Renal cortex interstitium (tissue), 11 donors: ENCODE measurements around the gene TCOF1. TPM values are rescaled to one million over a fixed set of nuclear protein-coding genes. Genes with fewer than 3 reads are reported as not detected.
A peak's percentile ranks its signal among the peaks of the same experiment; 100 is the strongest.

Source experiments
- DNase-seq, 11 donors: peaks; one replicate each; pipeline ENCODE4 v3.0.0-alpha.2; 2013; ENCODE audit warnings: low read depth in 9 of 11, low spot score in 4 of 11; ENCODE audit errors: extremely low read depth in 1 of 11
- polyA plus RNA-seq, 3 donors: library from polyadenylated mRNA; unstranded; fragments of 120-200 nt; gene quantifications; one replicate each; pipeline ENCODE4 v1.2.1, GENCODE V29; 2013; ENCODE audit not compliant: insufficient read length in 3 of 3

The TCOF1 gene
- polyA plus RNA-seq, 3 donors = 36.9 to 39.5 (median 39.3) TPM

DNA sequence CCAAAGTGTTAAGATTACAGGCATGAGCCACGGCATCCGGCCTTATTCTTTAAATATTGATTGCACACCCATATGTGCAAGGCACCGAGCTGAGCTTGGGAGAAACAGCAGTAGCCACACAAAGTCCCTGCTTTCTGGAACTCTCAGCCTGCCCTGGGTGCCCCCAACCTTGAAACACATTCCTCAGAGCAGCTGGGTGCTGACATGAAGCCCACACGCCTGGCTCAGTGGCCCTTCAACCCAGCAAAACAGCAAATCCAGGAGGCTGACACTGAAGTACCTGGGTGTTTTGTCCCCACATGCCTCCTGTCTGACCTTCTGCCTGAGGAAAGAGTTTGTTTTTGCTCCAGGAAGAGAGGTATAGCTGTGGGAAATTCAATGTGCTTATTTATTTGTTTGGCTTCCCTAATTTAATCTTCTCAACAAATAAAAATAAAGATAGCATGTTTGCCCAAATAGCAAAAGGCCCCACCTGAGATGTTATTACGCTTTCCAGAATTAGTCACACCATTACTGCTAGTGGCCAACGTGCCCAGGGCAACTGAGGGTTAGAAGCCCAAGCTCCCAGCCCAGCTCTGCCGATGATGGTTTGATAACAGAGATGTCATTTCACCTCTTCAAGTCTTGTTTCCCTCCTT lies 13.4 kb upstream of the TCOF1 start:
- DNase-seq = no peak

DNA sequence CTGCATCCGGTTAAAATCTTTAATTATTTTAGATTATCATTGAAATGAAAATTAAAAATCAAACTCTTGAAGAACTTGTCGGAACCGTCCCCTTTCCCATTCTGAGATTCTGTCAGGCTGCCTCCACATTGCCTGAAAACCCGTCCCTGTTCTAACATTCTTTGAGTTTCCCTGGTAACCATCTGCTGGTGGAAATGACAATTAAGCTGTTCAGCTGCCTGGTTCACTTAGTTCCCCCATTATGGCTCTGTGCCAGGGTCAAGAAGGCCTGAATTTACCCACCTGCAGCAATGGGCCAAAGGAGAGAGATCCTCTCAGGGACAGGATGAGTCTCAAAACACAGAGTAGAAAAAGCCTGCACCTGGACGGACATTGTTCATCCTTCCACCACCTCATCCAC lies 11.8 kb upstream of the TCOF1 start:
- DNase-seq = no peak

DNA sequence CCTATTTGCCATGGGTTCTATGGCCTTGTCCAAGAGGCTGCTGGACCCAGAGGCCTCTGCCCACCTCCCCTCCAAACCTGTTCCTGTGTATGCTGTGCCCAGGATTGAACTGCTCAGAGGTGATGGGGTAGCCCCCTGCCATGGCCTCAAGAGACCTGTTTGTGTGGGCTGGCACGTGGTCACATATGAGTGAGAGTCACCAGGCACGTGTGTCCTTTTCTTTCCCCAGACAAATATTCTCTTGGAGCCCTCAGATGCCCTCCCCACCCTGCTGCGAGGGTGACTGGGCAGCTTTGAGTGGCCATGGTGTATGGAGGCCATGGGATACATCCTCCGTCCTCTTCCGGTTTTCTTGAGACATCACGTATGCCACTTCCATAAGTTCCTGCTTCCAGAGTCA lies 10.9 kb upstream of the TCOF1 start:
- DNase-seq = no peak

DNA sequence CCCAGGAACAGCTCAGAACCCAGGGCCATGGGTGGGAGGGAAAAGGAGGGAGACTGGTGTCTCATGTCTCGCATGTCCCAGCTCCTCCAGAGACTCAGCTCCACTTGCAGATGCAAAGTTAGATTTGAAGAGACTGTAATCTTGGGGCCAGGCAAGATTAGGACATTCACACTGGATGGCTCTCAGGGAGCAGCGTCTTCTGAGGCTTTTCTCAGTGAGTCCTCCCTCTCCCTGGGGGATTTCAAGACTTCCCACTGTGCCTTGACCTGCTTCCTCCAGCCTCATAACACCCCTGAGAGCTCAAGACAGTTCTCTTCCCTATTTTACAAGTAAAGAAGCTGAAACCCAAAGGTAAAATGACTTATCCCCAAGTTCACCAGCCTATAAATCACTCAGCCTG lies 10.5 kb upstream of the TCOF1 start:
- no peak for DNase-seq

DNA sequence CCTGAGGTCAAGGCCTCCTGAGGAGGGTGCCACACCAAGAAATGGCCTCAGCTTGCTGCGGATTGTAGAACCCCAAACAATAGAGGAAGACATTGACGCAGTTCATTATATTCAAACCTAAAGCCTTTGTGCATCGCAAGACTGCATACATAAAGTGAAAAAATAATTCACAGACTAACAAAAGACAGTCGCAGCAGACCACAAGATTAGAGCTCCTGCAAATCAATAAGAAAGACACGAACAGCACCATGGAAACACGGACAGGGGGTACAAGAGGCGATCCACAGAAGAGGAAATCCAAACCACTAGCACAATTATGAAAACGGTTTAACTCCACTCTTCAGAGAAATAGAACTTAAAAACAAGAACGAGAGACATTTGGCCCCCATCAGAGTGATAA lies 10.0 kb upstream of the TCOF1 start:
- DNase-seq = no peak

DNA sequence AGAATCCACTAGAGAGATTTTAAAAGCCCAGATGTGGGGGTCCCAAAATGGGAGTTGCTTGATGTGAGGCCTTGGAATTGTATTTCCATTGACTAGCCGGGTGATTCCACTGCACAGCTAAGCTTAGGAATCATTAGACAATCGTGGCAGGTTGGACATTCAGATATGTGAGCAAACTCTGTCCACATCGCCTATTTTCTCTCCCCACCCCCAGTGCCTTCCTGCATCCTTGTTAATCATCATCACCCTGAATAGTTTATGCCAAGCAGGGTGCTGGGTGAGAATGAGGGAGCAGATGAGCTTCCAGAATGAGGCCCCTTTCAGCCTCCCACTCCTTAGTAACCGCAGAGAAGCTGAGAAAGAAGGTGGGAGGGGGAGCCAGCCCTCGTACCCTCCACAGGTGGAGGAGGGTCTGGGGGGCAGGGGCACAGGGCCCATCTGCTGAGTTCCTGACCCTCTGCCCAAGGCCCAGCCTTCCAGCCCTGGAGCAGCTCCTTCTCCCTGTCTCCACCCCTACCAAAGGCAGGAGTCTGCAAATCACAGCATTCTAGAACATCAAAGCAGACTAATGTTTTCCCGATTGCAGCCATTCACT lies 7.7 kb upstream of the TCOF1 start:
- DNase-seq = no peak

DNA sequence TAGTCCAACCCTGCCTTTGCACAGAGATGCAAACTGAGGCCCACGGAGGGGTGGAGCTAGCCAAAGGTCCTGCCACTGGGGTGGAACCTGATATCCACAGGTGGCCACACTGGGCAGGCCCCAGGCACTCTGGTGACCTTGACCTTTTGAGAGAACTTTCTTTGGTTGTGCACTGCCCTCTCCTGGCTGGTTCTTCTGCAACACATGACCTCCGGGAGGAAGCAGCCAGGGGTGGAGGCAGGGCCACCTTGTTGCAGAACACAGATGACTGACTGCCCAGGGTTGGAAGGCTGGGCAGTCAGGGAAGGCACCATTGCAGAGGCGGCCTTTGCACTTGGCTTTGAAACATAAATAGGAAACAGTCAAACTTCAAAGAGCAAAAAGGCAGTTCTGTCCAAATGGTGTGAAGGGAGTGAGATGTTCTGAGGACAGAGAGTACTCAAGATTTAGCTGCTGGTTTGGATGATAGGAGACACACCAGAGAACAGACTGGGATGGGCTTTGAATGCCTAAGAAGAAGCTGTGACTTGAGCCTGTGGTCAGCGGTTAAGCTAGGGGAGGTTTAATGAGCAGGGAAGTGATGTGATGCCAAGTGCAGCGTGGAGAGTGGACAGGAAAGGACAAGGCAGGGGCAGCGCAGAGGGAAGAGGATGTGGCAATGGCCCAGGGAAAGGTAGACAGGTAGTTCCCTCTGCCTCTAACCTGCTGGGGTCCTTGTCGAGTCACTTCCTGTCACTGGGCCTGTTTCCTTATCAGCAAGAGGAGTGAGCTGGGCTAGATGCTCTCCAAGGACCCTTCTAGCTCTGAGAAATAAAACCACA lies 6.8 kb upstream of the TCOF1 start:
- peak in 9 of 11 donors; percentile 38 to 62 (median 46) for DNase-seq

DNA sequence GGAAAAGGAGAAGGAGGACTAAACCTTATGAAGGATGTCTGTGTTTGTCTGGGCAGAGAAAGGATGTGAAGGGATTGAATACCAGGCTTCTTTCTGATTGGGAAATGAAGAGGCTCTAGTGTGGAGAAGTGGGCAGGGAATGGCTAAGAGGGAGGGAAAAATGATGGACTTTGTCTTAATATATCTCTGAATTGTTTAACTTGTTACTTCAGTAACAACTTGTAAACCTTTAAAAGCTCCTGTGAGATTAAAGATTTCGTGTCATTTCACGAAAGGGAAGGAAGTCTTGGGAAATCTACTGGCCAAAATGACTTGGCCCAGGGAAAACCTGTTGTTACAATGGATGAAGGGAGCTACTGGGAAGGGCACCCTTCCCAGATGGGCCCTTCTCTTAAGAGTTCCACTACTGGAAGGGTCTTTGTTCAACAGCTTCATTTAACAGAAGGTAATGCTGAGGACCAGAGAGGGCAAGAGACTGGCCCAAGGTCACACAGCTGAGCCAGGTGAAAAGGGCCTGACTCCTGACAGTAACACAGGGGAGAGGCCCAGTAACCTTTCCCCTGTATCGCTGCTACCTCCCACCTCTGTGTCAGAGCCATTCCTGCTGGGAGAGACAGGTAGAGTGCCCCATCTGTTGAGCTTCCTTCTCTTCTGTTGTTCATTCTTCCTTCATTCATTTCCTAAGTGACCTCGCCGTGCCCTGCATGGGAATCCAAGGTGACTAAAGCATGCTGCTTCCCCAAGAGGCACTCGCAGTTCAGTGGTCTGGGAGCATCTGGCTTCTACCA lies 5.1 kb upstream of the TCOF1 start:
- DNase-seq = no peak

DNA sequence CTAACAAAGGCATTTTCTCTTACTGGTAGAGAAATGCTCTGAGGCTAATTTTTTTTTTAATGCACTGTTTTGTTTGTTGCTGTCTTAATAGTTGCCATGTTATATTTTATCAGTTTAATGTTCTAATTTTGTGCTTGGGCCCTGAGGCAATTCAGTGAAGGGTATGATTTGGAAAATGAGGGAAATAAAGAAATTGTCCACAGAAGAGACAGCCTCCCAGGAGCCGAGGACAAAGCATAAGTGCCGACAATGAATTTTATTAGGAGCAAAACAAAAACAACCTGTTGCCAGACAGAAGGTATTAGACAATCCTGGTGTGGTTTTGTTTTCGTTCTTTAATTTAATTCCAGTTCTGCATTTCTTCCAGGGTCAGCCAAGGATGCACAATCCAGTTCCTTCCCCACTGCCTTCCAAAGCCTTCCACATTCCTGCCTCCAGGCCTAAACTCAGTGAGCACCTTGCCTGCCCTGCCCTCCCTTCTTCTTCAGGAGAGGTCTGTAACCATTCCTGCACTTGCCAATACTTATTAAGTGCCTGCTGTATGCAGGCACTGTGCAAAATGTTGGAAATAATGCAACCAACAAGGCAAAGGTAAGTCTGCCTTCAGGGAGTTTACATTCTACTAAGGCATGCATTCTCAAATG lies 4.3 kb upstream of the TCOF1 start:
- DNase-seq = no peak

DNA sequence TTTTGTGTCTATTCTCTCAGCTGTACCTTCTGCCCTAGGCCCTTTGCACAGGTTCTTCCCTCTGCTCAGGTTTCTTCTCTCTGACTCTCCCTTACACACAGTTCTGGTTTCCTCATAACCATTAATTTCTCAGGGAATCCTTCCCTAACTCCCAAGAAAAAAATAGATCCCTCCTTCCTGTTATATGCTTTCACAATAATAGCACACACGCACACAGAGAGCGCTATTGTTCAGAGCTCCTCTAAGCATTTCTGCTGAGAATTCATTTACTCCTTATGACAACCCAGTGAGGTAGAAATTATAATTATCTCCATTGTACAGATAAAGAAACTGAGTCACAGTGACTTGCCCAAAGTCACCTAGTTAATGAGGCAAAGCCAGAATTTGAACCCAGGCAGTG lies 1.7 kb upstream of the TCOF1 start:
- DNase-seq = no peak

DNA sequence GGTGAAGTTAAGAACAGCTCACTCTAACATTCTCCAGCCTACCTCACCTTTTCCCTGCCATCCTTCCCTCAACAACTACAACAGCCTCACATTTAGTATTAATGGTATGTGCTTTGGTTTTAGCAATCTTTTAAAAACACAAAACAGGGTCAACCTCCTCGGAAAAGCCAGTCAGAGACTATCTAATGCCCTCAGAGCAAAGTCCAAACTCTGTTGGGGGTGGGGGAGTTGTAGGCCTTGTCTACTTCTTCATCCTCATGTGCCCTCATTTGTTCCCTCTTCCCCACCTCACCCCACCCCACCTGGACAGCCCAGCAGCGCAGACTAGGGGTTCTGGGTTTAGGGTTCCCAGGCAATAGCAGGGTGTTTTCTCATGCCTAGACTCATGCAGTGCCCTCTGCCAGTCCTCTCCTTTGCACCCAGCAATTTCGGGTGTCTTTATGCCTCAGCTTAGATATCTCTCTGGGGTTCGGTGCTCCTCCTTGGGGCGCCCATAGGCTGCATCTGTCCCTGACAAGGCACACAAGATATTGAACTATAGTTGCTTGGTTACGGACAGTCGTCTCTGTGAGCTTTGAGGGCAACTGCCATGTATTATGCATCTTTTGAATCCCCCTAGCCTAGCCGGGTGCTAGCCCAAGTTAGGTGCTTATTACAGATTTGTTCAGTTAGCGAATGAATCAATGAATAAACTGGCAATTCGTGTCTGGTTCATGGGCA lies 762 bp upstream of the TCOF1 start:
- peak in 1 of 11 donors; percentile 27 for DNase-seq

DNA sequence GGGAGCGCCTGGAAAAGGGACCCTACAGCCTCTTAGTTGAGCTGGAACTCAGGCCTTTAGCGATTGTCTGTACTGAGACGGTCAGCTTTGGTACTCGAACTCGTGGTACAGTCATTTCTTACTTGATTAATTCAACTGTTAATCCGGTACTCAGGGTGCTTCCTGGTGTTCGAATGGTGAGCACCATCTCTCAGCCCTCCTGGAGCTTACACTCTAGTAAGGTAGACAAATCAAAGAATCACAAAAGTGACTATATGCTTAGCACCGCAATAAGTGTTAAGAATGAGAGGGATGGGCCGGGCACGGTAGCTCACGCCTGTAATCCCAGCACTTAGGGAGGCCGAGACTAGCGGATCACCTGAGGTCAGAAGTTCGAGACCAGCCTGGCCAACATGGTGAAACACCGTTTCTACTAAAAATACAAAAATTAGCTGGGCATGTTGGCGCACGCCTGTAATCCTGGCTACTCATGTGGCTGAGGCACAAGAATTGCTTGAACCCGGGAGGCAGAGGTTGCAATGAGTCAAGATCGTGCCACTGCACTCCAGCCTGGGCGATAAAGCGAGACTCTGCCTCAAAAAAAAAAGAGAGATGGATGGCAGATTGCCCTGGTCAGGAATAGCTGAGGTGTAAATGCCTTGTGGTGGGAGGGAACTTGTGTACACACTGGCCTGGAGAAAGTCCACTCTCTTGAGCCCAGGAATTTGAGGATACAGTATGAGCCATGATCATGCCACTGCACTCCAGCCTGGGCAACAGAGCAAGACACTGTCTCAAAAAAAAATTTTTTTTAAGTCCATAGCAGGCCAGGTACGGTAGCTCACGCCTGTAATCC lies 981 bp downstream of the TCOF1 start:
- DNase-seq = no peak

DNA sequence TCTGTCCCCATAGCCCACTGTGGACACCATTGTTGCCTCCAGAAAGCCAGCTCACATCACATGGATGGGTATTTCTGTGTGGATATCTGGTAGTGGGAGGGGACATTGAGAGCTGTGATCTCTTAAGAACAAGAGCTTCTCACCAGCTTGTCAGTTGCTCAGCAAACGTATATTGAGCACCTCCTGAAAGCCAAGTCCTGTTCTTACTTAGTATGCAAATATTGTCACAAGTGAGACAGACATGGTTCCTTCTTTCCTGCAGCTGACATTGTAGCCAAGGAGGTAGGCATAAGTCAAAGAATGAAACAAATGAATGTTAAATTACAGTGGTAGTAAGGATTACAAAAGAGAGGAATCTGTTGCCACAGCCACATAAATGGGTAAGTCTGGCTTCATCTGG lies 3.8 kb downstream of the TCOF1 start:
- DNase-seq = no peak

DNA sequence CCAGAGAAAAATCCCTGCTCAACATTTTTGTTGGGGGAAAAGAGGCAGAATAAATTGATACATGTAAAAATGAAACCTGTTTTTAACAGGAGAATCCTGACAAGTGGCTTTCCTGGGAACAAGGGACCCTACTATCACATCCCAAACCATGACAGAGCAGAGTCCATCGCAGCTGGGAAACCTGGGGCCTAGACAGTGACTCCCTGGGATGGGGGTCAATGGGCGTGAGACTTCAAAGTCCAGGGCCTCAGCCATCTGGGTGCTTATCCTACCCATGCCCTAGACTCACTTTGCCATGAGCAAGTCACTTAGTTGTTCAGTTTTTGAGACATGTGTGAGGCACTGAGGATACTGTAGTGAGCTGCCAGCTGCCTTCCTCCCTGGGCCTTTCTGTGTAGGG lies 5.7 kb downstream of the TCOF1 start:
- no peak for DNase-seq

DNA sequence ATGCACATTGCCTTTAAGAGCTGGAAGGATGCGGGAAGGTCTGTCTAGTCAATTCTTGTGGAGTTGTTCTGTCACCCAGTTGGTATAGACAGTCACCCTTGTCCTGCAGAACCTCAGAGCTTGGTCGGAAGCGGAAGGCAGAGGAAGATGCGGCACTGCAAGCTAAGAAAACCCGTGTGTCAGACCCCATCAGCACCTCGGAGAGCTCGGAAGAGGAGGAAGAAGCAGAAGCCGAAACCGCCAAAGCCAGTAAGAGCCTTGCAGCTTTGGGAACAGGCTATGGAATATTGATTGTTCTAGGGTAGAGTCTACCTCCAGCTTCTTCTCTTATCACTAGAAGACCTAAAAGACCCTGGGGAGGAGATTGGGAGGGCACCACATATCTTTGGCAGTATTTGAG lies 6.5 kb downstream of the TCOF1 start:
- no peak for DNase-seq

DNA sequence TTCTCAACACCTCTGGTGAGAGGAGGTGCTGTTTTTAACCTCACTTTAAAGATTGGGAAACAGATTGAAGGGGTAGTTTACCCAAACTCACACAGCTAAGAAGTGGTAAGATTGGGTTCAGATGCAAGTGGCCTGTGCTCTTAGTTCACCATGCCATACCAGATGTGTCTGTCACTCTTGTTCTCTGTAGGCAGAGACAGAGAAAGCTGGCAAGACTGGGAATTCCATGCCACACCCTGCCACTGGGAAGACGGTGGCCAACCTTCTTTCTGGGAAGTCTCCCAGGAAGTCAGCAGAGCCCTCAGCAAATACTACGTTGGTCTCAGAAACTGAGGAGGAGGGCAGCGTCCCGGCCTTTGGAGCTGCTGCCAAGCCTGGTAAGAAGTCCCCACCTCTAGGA lies 11.0 kb downstream of the TCOF1 start:
- DNase-seq = no peak

DNA sequence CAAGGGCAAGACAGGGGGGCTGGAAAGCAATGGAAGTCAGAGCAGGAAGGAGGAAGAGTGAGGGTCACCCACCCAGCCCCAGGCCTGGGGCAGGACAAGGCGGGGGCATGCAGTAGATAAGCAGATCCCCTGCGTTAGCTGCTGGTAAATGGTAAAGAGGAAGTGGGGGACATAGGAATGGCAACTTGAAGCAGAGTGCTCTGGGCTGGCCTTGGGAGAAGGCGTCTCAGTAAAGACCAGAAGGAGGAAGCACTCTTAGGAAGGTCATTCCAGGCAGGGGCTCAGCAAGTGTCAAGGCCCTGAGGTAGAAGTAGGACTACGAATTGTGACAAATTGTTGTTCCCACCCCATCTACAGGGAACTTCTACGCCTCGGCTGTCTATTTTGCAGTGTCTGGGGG lies 15.1 kb downstream of the TCOF1 start:
- no peak for DNase-seq

DNA sequence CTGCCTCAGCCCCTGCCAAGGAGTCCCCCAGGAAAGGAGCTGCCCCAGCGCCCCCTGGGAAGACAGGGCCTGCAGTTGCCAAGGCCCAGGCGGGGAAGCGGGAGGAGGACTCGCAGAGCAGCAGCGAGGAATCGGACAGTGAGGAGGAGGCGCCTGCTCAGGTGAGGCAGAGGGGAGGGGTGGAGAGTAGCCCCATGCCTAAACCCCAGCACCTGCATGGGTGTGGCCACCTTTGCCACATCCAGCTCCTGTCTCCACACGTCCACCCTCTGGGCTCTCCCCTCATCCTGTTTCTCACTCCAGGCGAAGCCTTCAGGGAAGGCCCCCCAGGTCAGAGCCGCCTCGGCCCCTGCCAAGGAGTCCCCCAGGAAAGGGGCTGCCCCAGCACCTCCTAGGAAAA lies 17.2 kb downstream of the TCOF1 start:
- no peak for DNase-seq
